Measurements from ENCODE around the gene CPPED1.

CPPED1 gene

DNA sequence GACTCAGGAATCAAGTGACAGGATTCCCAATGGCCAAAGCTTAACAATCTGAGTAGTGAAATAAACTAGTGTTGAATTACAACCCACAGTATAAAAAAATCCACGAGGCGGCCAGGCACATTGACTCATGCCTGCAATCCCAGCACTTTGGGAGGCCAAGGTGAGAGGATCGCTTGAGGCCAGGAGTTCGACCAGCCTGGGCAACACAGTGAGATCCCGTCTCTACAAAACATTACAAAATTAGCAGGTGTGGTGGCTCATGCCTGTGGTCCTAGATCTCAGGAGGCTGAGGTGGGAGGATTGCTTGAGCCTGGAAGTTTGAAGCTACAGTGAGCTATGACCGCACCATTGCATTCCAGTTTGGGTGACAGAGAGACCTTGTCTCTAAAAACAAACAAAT, 133.8 kb downstream of the CPPED1 start:
- H3K4me3 Mint-ChIP-seq, result no peak overlapping the region
- peaks cover 16% of the 10 kb centered on the region for H3K4me1 Mint-ChIP-seq (ENCODE audit: low read depth)
- H3K9me3 Mint-ChIP-seq, result peaks cover 25% of the 10 kb centered on the region
- intact Hi-C loops (cut with micrococcal nuclease), result no loop called here
- no peaks in the 10 kb centered on the region for H3K27me3 Mint-ChIP-seq
- H3K27ac Mint-ChIP-seq, result no peak overlapping the region
- H3K36me3 Mint-ChIP-seq (ENCODE audit: low read depth), result peaks cover 97% of the 10 kb centered on the region

DNA sequence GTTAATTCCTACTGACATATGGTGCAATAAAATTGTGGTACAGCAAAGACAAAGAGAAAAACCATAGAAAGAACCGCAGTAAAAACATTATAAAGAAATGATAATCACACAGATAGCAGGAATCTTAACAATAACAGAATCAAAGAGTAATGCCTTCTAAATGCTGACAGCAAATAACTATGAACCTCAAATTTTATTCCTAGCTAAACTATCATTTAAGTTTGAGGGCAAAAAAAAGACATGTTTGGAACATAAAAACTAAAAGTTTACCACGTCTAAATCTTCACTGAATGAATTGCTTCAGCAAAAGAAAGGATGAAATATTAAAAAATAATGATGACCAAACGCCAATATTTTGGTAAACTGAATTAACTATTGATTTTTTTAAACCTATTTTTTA, 135.8 kb downstream of the CPPED1 start:
- H3K27ac Mint-ChIP-seq, result no peak overlapping the region
- no peak overlapping the region for H3K4me3 Mint-ChIP-seq
- H3K4me1 Mint-ChIP-seq (ENCODE audit: low read depth), result peaks cover 5% of the 10 kb centered on the region
- peaks cover 25% of the 10 kb centered on the region for H3K9me3 Mint-ChIP-seq
- intact Hi-C loops (cut with micrococcal nuclease), result no loop called here
- H3K27me3 Mint-ChIP-seq, result no peaks in the 10 kb centered on the region
- peaks cover 98% of the 10 kb centered on the region for H3K36me3 Mint-ChIP-seq (ENCODE audit: low read depth)

DNA sequence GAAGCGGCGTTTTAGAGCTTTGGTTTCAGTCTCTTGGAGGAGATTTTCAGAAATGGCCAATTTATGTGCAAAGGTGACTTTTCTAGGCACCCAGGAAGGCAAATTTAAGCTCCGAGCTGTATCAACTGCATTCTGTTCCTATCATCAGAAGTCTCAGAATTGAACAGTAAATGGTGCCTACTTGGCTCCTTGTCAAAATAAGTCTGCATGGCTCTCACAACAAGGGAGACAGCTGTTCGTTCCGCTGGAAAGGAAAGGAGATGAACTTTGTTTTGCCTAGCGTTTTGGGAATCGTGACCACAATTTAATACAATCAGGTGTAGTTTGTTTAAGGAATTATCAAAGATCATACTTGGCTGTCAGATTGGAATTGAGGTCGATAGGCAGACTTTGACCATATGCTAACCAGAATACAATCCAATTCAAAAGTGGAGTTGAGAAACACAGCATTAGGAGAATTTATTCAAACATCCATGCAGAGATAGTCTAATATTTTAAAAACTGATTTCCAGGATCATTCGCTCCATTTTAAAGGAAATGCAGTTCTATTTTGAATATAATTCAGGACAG, 139.4 kb downstream of the CPPED1 start:
- no peak overlapping the region for H3K27ac Mint-ChIP-seq
- no peaks in the 10 kb centered on the region for H3K4me1 Mint-ChIP-seq (ENCODE audit: low read depth)
- H3K4me3 Mint-ChIP-seq, result no peak overlapping the region

DNA sequence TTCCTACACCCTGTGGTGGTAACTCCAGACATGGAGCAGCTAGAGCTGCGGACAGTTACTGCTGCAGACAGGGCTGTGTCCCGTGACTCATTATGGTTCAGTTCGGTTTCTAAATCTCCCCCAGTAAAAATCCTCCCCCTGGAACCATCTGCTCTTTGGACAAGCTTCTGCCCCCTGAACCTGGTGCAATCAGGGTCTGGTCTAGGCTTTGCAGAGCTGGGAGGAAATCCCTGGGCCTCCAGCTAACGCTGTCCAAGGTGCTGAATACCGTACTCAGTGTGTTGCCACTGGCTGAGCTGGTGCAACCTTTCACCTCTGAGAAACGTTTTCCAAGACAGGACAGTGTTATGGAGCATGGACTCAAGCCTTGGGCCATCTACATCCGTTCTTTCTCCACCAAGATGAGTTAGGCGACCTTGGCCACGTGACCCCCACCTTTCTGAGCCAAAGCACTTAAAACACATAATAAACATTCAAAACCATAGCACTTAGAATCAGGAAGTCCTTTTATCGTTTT, 142.0 kb downstream of the CPPED1 start:
- Mint-ChIP-seq H3K4me3 (no peak overlapping the region), H3K4me1 (ENCODE audit: low read depth) (no peaks in the 10 kb centered on the region), H3K27ac (no peak overlapping the region), H3K9me3 (peaks cover 9% of the 10 kb centered on the region), H3K36me3 (ENCODE audit: low read depth) (peaks cover 86% of the 10 kb centered on the region), H3K27me3 (no peaks in the 10 kb centered on the region)
- intact Hi-C loops (cut with micrococcal nuclease), result no loop called here

More for the DNA sequence above, 139.4 kb downstream of the CPPED1 start:
- H3K36me3 Mint-ChIP-seq (ENCODE audit: low read depth), result peaks cover 99% of the 10 kb centered on the region
- H3K9me3 Mint-ChIP-seq, result peaks cover 21% of the 10 kb centered on the region
- intact Hi-C loops (cut with micrococcal nuclease), result no loop called here
- H3K27me3 Mint-ChIP-seq, result no peaks in the 10 kb centered on the region

GRCh38 chr16:12659871-12660270, 143.8 kb downstream of the CPPED1 start:
- H3K27me3 Mint-ChIP-seq, result no peaks in the 10 kb centered on the region
- H3K27ac Mint-ChIP-seq, result no peak overlapping the region
- peaks cover 9% of the 10 kb centered on the region for H3K9me3 Mint-ChIP-seq
- no peaks in the 10 kb centered on the region for H3K4me1 Mint-ChIP-seq (ENCODE audit: low read depth)
- H3K4me3 Mint-ChIP-seq, result no peak overlapping the region
- intact Hi-C loops (cut with micrococcal nuclease), result no loop called here
- peaks cover 67% of the 10 kb centered on the region for H3K36me3 Mint-ChIP-seq (ENCODE audit: low read depth)

GRCh38 chr16:12658506-12658905, 145.2 kb downstream of the CPPED1 start:
- H3K27me3 Mint-ChIP-seq, result peaks cover 1% of the 10 kb centered on the region
- no peaks in the 10 kb centered on the region for H3K4me1 Mint-ChIP-seq (ENCODE audit: low read depth)
- peaks cover 54% of the 10 kb centered on the region for H3K36me3 Mint-ChIP-seq (ENCODE audit: low read depth)
- H3K9me3 Mint-ChIP-seq, result peaks cover 9% of the 10 kb centered on the region
- no peak overlapping the region for H3K4me3 Mint-ChIP-seq
- intact Hi-C loops (cut with micrococcal nuclease), result no loop called here
- no peak overlapping the region for H3K27ac Mint-ChIP-seq

DNA sequence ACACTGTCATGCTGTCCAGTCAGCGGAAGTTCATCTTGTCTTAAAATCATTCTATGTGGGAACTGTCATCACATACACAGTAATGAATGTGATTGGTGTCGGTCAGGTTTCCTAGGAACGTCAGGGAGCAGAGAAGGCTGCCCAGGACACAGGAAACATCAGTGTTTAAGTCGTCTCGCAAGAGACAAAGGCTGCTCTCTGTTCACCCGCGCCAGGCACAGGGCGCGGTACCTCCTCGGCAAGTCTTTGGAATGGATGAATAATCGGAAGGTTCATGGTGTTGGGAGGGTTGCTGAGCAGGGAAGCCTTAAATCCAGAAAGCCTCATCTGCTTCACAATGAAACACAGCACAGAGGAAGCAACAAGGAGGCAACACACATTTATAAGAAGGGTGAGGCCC, 148.2 kb downstream of the CPPED1 start:
- Mint-ChIP-seq H3K4me1 (ENCODE audit: low read depth) (no peaks in the 10 kb centered on the region), H3K4me3 (no peak overlapping the region), H3K9me3 (peaks cover 9% of the 10 kb centered on the region), H3K36me3 (ENCODE audit: low read depth) (peaks cover 25% of the 10 kb centered on the region), H3K27me3 (peaks cover 5% of the 10 kb centered on the region), H3K27ac (no peak overlapping the region)
- intact Hi-C loops (cut with micrococcal nuclease), result no loop called here

- Mint-ChIP-seq H3K36me3 (ENCODE audit: low read depth) (peaks cover 9% of the 10 kb centered on the region), H3K4me1 (ENCODE audit: low read depth) (no peaks in the 10 kb centered on the region), H3K27me3 (peaks cover 6% of the 10 kb centered on the region), H3K27ac (no peak overlapping the region), H3K9me3 (peaks cover 9% of the 10 kb centered on the region), H3K4me3 (no peak overlapping the region)
- intact Hi-C loops (cut with micrococcal nuclease), result no loop called here
Observed at GRCh38 chr16:12653820-12654392, 149.8 kb downstream of the CPPED1 start.

DNA sequence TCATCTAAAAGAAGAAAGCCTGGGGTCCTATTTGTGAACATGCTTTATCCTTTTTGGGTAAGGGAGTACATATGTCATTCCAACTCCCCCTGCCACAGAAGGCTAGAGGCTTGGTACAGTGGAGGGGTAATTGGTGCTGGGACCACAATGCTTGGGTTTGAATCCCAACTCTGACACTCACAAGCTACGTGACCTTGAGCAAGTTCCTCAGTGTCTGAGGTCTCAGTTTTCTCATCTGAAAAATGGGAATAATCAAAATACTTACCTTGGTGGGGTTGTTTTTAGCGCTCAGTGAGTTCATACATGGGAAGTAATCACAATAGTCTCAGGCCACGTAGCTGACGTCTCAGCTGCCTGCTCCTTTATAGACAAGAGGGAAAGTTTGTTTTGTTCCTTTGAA, 150.8 kb downstream of the CPPED1 start:
- peaks cover 6% of the 10 kb centered on the region for H3K27me3 Mint-ChIP-seq
- no peak overlapping the region for H3K27ac Mint-ChIP-seq
- intact Hi-C loops (cut with micrococcal nuclease), result no loop called here
- no peaks in the 10 kb centered on the region for H3K36me3 Mint-ChIP-seq (ENCODE audit: low read depth)
- peaks cover 2% of the 10 kb centered on the region for H3K9me3 Mint-ChIP-seq
- no peak overlapping the region for H3K4me3 Mint-ChIP-seq
- H3K4me1 Mint-ChIP-seq (ENCODE audit: low read depth), result no peaks in the 10 kb centered on the region

DNA sequence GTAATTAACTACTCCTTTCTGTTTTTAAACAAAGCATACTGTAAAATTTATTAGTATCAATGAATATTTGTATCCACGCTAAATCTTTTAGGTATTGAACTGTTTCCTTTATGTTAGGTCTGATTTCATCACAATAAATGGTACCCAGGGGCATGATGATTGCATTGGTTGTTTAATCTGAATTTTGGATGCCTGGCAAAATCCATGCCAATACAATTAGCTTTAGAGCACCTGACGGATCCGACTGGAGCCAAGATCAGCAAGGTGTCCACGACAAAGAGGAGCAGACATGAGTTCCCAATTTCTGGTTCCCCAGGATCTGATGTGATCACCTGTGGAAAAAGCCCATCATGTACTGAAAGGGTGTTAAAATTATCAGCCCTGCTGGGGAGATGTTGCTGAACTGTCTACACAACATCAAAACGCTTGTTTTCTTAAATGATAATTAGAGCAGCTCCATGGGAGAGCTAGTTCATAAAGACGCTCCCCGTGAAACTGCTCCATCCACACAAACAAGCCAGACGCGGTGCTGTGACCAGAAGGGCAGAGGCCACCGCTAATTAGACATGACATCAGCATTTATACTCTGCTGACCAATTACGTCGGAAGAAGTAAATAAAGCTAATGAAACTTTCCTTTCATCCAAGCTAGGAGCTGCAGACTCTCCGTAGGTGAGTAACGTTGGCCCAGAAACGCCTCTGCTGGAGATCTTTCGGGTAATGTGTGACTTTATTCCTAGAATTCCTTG, 151.7 kb downstream of the CPPED1 start:
- intact Hi-C loops (cut with micrococcal nuclease), result no loop called here
- H3K27ac Mint-ChIP-seq, result no peak overlapping the region
- no peak overlapping the region for H3K4me3 Mint-ChIP-seq
- H3K4me1 Mint-ChIP-seq (ENCODE audit: low read depth), result no peaks in the 10 kb centered on the region
- no peaks in the 10 kb centered on the region for H3K36me3 Mint-ChIP-seq (ENCODE audit: low read depth)
- peaks cover 6% of the 10 kb centered on the region for H3K27me3 Mint-ChIP-seq
- H3K9me3 Mint-ChIP-seq, result no peaks in the 10 kb centered on the region

- H3K9me3 Mint-ChIP-seq, result no peaks in the 10 kb centered on the region
- H3K27ac Mint-ChIP-seq, result no peak overlapping the region
- intact Hi-C loops (cut with micrococcal nuclease), result no loop called here
- H3K36me3 Mint-ChIP-seq (ENCODE audit: low read depth), result no peaks in the 10 kb centered on the region
- H3K4me1 Mint-ChIP-seq (ENCODE audit: low read depth), result no peaks in the 10 kb centered on the region
- H3K27me3 Mint-ChIP-seq, result peaks cover 6% of the 10 kb centered on the region
- no peak overlapping the region for H3K4me3 Mint-ChIP-seq
Observed at GRCh38 chr16:12649356-12649755, 154.3 kb downstream of the CPPED1 start.

GRCh38 chr16:12646490-12647274, 157.0 kb downstream of the CPPED1 start:
- no peaks in the 10 kb centered on the region for H3K36me3 Mint-ChIP-seq (ENCODE audit: low read depth)
- intact Hi-C loops (cut with micrococcal nuclease), result no loop called here
- H3K9me3 Mint-ChIP-seq, result no peaks in the 10 kb centered on the region
- peaks cover 5% of the 10 kb centered on the region for H3K27me3 Mint-ChIP-seq
- H3K4me3 Mint-ChIP-seq, result no peak overlapping the region
- H3K4me1 Mint-ChIP-seq (ENCODE audit: low read depth), result no peaks in the 10 kb centered on the region
- no peak overlapping the region for H3K27ac Mint-ChIP-seq

DNA sequence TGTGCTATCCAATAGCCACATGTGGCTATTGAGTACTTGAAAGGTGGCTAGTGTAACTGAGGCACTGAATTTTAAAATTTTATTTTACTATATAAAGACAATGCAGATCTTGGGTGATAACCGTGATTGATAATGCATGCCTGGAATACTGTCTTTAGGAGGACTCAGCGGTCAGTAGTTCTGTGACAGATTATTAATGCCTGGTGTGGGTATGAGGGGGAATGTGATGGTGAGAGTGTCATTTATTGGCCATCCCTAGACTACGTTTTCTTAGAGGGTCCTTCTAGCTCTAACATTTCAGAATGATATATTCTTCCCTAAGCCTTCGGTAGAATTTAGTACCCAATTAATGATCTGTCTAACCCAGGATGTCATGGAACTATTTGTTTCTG, 157.6 kb downstream of the CPPED1 start:
- no peaks in the 10 kb centered on the region for H3K36me3 Mint-ChIP-seq (ENCODE audit: low read depth)
- H3K27ac Mint-ChIP-seq, result no peak overlapping the region
- intact Hi-C loops (cut with micrococcal nuclease), result no loop called here
- no peaks in the 10 kb centered on the region for H3K4me1 Mint-ChIP-seq (ENCODE audit: low read depth)
- H3K4me3 Mint-ChIP-seq, result no peak overlapping the region
- H3K27me3 Mint-ChIP-seq, result peaks cover 5% of the 10 kb centered on the region
- no peaks in the 10 kb centered on the region for H3K9me3 Mint-ChIP-seq

DNA sequence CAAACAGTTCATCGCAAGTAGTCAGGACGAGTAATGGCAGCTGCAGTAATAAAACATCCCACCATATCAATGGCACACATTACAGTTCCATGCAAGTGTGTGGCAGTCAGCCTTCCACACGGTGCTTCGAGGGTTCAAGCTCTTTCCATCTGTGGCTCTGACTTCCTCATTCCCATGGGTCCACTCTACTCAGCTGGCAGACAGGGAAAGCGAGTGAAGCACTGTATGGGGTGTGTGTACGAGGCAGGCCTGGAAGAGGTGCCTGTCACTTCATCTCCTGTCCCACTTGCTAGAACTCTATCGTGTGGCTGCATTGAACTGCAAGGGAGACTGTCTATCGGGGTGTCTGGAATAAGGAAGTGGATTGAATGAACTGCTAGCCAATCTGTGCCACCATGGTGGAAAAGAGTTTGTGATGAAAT, 160.6 kb downstream of the CPPED1 start:
- Mint-ChIP-seq H3K9me3 (no peaks in the 10 kb centered on the region), H3K4me1 (ENCODE audit: low read depth) (no peaks in the 10 kb centered on the region), H3K27ac (no peak overlapping the region), H3K4me3 (no peak overlapping the region), H3K27me3 (peaks cover 3% of the 10 kb centered on the region), H3K36me3 (ENCODE audit: low read depth) (no peaks in the 10 kb centered on the region)
- intact Hi-C loops (cut with micrococcal nuclease), result no loop called here
